ENCODE data around the gene AFF2.

AFF2 gene

GRCh38 chrX:148537556-148538182 lies 37.3 kb downstream of the AFF2 start:
- DNase-seq, result no peak

DNA sequence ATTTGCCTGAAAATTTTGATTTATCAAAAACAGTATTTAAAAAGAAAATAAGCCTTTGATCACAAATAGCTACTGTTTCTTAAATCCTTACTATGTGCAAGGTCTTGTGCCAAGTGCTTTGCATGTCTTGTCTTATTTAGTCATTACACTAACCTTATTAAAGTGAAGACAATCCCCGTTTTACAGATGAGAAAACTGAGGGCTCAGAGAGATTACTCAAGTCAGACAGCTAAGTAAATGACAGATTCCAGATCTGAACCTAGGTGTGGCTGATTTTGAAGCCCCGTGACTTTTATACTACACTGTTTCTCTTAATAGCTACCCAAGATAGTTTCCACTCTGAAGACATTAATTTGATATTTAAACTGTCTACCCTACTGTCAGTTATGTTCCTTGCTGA lies 38.2 kb downstream of the AFF2 start:
- DNase-seq, result no peak

DNA sequence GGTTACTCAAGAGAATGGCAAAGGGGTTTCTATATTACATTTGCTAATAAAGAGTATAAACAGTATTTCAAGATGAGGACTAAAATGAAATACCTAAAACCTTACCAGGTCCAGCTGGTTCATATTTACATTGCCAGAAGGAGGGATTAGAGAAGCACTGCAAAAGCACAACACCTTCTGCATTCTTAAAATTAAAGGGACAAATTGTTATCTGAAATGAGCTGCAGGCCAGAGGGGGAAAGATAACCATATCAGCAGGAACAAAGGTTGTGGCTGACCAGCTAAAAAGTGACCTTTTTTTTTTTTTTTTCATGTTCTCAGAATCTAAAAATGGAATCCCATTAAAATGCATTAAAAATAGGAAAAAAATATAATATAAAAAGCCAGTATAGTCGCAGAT lies 39.7 kb downstream of the AFF2 start:
- no peak for DNase-seq

GRCh38 chrX:148540671-148541583 lies 40.5 kb downstream of the AFF2 start:
- no peak for DNase-seq

GRCh38 chrX:148541584-148541940 lies 41.1 kb downstream of the AFF2 start:
- no peak for DNase-seq

GRCh38 chrX:148542481-148543255 lies 42.3 kb downstream of the AFF2 start:
- DNase-seq, result no peak

DNA sequence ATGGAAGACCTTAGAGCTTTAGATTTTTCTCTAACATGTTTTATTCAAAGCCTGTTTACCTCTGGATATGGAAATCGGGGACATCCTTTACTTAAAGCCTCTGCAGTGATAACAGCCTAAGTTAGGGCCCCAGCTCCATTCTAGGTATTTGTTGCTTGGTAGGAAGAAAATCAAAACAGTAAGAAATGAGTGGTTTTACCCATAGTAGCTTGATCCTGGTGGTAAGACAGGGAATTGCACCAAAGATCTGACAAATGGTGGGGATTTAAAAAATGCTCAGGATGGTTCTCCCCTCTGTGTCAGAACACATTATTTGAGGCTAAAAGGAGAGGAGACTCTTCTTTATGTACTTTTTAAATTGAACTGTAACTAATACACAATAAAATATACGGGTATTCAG lies 52.4 kb downstream of the AFF2 start:
- no peak for DNase-seq

DNA sequence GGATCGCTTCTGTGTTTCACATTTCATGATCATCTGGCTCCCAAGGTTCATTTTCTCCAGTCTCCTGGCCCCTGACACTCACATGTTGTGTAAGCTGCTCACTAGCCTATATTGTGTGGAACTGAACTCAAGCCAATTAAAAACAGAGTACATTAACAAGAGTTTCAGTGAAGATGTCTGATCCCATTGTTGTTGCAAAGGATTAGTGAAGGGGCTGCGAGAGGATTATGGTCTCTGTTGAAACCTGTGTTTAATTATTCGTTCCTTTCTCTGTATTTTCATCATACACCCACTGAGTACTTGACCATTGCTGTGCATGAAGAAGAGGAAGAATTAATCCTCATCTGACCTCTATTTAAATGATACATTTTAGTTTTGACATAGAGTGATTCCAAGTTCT lies 54.7 kb downstream of the AFF2 start:
- no peak for DNase-seq

DNA sequence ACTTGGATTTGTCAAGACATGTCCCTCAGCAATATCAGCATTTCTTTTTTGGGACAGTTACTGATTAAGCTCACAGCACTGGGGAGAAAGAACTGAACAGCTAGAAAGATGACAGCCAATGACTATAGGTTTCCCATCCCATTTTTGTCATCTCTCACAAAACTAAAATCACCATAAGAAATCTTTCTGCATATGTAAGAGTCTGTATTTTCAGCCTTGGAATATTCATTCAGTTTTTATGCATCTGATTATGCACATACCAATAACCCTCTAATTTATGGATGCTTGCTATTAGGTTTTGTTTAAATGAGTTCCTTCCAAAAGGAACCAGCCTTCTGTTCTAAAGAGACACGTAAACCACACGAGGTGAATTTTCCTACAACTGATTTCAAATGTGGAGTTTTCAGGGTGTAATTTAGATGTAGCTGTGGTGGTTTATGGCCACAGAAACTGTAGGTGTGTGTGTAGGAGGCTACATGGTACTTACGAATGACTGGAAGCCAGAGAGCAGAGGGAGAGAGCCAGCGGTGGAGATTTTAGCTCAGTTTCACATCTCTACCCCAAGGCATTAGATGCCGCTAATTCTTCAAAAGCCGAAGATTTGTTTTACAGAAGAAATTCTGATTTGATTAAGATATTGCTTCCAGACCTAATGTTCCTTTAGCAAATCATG lies 55.3 kb downstream of the AFF2 start:
- no peak for DNase-seq

DNA sequence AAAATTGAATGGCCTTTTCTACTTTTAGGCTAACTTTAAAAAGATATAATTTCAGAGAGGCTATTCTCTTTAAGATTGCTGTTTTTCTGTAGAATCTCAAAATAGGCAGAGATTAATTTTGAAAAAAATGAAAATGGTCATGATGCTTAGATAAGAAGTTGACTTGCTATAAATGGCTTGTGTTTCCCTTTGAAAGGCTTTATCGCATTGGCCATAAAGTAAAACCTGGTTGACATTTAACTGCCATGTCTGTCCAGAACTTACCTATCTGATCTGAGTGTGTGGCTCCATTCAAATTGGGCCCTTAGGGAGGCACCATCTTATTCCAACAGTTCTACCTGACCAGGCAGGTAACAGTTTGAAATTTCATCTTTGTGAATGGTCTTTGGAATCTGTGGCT lies 56.1 kb downstream of the AFF2 start:
- no peak for DNase-seq

DNA sequence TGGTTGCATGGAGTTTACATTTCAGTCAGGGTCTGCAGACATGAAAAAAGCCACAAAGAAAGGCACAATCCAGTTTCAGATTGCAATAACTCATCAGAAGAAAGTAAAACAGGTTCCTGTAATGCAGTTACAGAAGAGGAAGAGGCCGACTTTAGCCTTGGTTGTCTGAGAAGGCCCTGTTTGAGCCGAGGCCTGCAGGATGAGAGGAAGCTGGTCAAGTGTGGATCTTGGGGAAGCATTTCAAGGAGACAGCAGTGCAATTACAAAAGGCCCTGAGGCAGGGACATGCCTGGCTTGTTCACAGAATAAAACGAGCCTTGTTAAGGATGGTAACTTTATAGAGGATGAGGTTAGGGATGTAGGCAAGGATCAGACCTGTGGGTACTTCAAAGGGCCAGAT lies 62.4 kb downstream of the AFF2 start:
- peak; percentile 14 to 48 for DNase-seq

DNA sequence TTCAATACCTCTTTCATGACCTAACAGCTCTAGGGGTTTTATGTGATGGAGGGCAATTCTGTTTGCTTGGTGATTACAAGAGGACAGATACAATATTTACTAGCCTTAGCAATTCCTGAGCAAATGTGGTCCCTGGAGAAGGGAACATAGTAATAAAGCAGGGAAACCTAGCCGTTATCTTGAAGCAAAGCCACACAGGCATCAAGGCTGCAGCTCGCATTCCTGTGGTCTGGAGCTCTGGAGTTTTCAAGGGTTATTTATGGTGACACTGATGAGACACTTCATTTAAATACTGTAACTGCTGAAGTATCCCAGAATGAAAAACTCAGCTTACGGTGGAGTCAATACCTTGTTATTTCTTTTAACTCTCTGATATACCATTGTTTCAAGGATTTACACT lies 66.8 kb downstream of the AFF2 start:
- no peak for DNase-seq

DNA sequence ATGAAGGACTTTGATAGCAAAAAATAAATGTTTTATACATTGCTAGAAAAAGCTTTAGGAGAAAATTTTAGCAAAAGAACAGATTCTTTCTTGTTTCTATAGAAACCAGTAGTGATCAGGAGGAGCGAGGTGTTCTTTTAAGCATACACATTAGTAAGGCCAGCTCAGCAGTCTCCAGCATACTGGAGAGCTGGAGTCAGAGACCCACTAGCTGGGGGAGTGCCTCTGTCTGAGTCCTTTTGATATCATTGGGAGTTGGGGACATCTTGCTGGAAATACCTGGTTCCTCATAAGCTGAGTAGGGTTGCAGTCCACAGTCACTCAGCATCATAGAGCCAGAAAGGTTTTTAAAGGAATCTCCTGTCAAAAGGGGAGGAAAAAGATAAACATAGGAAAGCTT lies 67.4 kb downstream of the AFF2 start:
- DNase-seq, result no peak

DNA sequence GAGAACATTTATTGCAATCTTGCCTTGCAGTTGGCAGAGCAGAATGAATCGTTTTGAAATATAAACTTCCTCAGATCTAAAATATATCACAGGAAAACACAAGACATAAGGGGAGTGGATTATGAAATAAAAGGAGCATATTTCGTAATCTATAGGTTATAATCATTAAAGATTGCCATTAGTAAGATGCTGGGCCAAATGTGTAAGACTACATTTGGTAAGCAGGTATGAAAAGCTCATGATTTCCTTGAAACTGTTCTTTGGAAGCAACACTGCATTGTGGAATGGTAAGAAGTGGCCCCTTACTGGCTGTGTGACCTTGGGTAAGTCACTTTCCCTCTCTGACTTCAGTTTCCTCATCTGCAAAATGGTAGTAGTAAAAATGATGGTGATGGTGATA lies 68.3 kb downstream of the AFF2 start:
- peak; percentile 13 to 22 for DNase-seq

DNA sequence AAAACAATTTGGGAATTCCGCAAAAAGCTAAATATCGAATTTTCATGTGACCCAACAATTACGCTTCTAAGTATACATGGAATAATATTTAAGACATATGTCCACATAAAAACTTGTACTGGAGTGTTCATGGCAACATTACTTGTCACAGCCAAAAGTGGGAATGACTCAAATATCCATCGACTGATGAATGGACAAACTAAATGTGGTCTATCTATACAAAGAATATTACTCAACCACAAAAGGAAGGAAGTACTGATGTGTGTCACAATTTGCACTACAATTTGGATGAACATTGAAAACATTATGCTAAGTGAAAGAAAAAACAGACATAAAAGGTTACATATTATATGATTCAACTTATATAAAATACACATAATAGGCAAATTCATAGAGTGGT lies 71.9 kb downstream of the AFF2 start:
- peak; percentile 75 to 76 for DNase-seq

DNA sequence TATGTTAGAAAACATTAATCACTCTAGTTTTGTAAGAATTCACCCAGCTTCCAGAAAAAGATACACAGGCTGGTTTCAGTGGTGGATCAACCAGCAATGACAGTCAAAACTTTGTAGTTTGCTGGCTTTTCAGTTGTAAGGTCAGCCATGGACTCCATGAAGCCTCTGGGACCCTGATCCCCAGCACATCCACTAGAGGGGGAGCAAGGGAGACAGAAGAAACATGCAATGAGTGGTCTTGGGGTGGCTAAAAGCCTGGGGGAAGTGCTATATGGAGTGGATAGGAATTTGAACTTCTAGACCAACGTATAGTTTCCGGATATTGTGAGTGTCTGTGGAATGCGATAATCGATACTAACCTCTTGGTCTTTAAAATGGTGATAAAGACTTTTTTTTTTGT lies 72.7 kb downstream of the AFF2 start:
- DNase-seq, result no peak

- no peak for DNase-seq
Observed at GRCh38 chrX:148574237-148574973, 74.0 kb downstream of the AFF2 start.

DNA sequence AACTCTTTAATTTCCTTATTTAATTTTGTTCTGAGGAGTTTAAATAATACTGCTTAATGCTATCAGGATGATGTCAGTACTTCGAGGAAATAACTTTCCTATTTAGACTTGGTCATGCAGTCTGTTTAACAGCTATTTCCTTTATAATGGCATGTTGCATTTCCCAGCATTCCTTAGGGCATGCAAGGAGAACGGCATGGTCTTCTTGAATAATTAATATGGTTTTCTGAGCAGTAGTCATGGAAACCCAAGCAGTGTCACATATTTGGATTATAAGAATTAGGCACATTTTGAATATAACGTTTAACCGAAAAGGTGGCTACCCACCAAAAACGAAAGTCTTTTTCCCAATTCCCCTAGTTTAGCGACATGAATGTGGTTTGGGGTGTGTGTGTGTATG lies 76.0 kb downstream of the AFF2 start:
- no peak for DNase-seq

DNA sequence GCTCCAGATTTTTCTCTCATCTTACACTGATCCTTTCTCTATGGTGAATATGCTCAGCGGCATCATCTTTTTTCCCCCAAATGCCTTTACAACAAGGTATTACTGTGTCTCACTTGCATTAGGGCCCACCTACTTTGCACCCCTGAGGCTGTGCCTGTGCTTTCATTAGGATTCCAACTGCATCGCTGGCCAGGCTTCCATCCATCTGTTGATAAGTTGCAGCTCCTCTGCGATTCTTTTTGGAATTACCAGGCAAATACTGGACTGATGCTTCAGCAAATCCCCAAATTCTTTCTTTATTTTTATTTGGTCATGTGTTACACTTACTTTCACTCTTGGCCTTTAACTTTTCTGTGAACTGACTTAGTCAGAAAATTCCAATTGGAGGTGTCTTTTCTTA lies 77.3 kb downstream of the AFF2 start:
- DNase-seq, result no peak

- no peak for DNase-seq
Observed at GRCh38 chrX:148580016-148580415, 79.6 kb downstream of the AFF2 start.

DNA sequence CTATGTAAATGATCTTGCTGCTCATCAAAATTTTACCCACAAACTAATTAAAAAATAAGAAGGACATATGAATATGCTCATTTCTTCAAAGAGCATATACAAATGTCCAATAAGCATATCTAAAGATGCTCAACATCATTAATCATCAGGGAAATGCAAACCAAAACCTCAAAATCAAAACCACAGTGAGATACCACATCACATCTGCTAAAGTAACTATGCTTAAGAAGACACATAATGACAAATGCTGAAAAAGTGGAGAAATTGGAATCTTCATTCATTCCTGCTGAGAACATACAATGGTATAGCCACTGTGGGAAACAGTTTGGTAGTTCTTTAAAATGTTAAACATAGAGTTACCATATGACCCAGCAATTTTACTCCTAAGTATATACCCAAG lies 81.9 kb downstream of the AFF2 start:
- DNase-seq, result no peak

GRCh38 chrX:148588649-148589310 lies 88.4 kb downstream of the AFF2 start:
- no peak for DNase-seq

All from AML-193 (cell line).